ENCODE data around the gene IRF2BP1.
"Not testable (repeated sequence)": the region's sequence is repeated elsewhere in the genome, so short reads cannot be mapped to it uniquely, and the experiment has no call there.

DNA sequence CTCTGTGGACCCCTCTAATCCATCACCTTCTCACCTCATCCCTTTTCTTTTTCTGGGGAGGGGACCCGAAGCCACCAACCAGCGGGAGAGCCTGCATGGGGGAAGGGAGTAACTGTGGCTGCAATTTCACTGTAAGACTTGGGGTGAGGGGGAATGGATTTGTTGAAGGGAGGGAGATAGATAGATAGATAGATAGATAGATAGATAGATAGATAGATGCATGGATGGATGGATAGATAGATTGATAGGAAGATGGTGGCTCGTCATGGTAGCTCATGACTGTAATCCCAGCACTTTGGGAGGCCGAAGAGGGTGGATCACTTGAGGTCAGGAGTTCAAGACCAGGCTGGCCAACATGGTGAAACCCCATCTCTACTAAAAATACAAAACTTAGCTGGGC is 18.7 kb downstream of the IRF2BP1 start:
- TF ChIP-seq POLR2A (IDR thresholded peaks at IDR 0.05; ENCODE audit: low read depth); CTCF (IDR thresholded peaks at IDR 0.05): not testable (repeated sequence)

All from esophagus muscularis mucosa (tissue), 3 donors.